Keratinocyte (primary cell): ENCODE data around the gene CHN2. TPM values are rescaled to one million over a fixed set of nuclear protein-coding genes. Genes with fewer than 3 reads are reported as not detected.

ENCODE experiments used
- DNase-seq: peaks from one replicate; pipeline ENCODE4 v3.0.0-alpha.2; 2011; ENCODE audit warnings: low read depth, missing footprints, low spot score
- FAIRE-seq: peaks from 2 replicates; lab custom pipeline; 2011; peaks lifted over from hg19 to GRCh38; lab: Jason Lieb, UNC
- H2AFZ ChIP-seq: 2 replicates; pipeline ENCODE4 v1.6.0; 2012; ENCODE audit warnings: low read length, control low read depth, inconsistent platforms; ENCODE audit not compliant: control insufficient read depth
- H3K27ac ChIP-seq: 2 replicates; pipeline ENCODE4 v1.5.1; 2011; ENCODE audit warnings: low read length; ENCODE audit not compliant: control insufficient read depth, insufficient read depth
- H3K27me3 ChIP-seq: 3 replicates; pipeline ENCODE4 v1.6.0; 2011; ENCODE audit warnings: low read length; ENCODE audit not compliant: control insufficient read depth, insufficient read depth; ENCODE audit errors: extremely low read depth
- H3K36me3 ChIP-seq, 2 experiments: 2 replicates in 1 of 2; 3 replicates in 1 of 2; pipeline ENCODE4 v1.5.1; 2011; ENCODE audit warnings: low read length in 2 of 2, mild to moderate bottlenecking in 1 of 2; ENCODE audit not compliant: control insufficient read depth in 2 of 2, insufficient read depth in 2 of 2; ENCODE audit errors: extremely low read depth in 1 of 2
- H3K4me1 ChIP-seq: 3 replicates; pipeline ENCODE4 v1.5.1; 2011; ENCODE audit warnings: low read length; ENCODE audit not compliant: control insufficient read depth, insufficient read depth; ENCODE audit errors: extremely low read depth
- H3K4me2 ChIP-seq: 3 replicates; pipeline ENCODE4 v1.6.0; 2011; ENCODE audit warnings: low read depth, low read length; ENCODE audit not compliant: control insufficient read depth, insufficient read depth; ENCODE audit errors: extremely low read depth
- H3K4me3 ChIP-seq, 3 experiments: fragments of 200-600 bp in 1 of 3; sonication (generic) in 1 of 3; 2 replicates in 2 of 3; 3 replicates in 1 of 3; pipeline ENCODE4 v1.5.1; 2011 to 2016; ENCODE audit warnings: low read length in 3 of 3, mild to moderate bottlenecking in 3 of 3, control low read depth in 2 of 3, inconsistent platforms in 1 of 3, low read depth in 1 of 3, mixed read lengths in 1 of 3, mixed run types in 1 of 3, moderate library complexity in 1 of 3; ENCODE audit not compliant: control insufficient read depth in 2 of 3, insufficient read depth in 2 of 3; ENCODE audit errors: extremely low read depth in 1 of 3
- H3K79me2 ChIP-seq: 2 replicates; pipeline ENCODE4 v1.6.0; 2012; ENCODE audit warnings: low read length; ENCODE audit not compliant: control insufficient read depth, insufficient read depth
- H3K9ac ChIP-seq: 3 replicates; pipeline ENCODE4 v1.6.0; 2011; ENCODE audit warnings: low read length; ENCODE audit not compliant: control insufficient read depth, insufficient read depth; ENCODE audit errors: extremely low read depth
- H3K9me1 ChIP-seq: 3 replicates; pipeline ENCODE4 v1.6.0; 2011; ENCODE audit warnings: low read length; ENCODE audit not compliant: control insufficient read depth, insufficient read depth; ENCODE audit errors: extremely low read depth
- H3K9me3 ChIP-seq: 2 replicates; pipeline ENCODE4 v1.5.1; 2012; ENCODE audit warnings: low read depth, low read length; ENCODE audit not compliant: control insufficient read depth
- H4K20me1 ChIP-seq: 3 replicates; pipeline ENCODE4 v1.6.0; 2011; ENCODE audit warnings: low read length; ENCODE audit not compliant: control insufficient read depth, insufficient read depth; ENCODE audit errors: extremely low read depth
- CTCF ChIP-seq, 3 experiments: IDR thresholded peaks in 1 of 3; conservative IDR thresholded peaks in 1 of 3; optimal IDR thresholded peaks in 1 of 3; 2 replicates in 2 of 3; 3 replicates in 1 of 3; pipeline versions ENCODE3 to v1.5.1; 2011; ENCODE audit warnings: low read length in 3 of 3, mild to moderate bottlenecking in 3 of 3, moderate library complexity in 2 of 3, control low read depth in 1 of 3, inconsistent platforms in 1 of 3; ENCODE audit not compliant: insufficient read depth in 2 of 3; ENCODE audit errors: extremely low read depth in 1 of 3
- EZH2 ChIP-seq: IDR thresholded peaks from one replicate; pipeline ENCODE4 v1.6.1; 2012; ENCODE audit warnings: inconsistent platforms, mild to moderate bottlenecking, low read length, moderate library complexity
- dilution Hi-C: fragments of 300-500 bp; cut with MboI; formaldehyde crosslinking; loops from one replicate; pipeline ENCODE4 v1.7.0; 2020; ENCODE audit warnings: low sequenced_read_pairs; ENCODE audit not compliant: extremely low pct_ligation_motif_present
- polyA plus RNA-seq, 5 experiments: library from polyadenylated mRNA; depleted of rRNA in 3 of 5; stranded (reverse) in 3 of 5; stranded (forward) in 1 of 5; unstranded in 1 of 5; fragments of >200 nt; gene quantifications; 1 replicate in 1 of 5; 2 replicates in 3 of 5; 3 replicates in 1 of 5; pipeline versions ENCODE4 v1.2.1 to v1.2.3, GENCODE V29; 2011 to 2012; ENCODE audit warnings: missing spikeins in 2 of 5, low read depth in 1 of 5, low replicate concordance in 1 of 5

CHN2 gene
- polyA plus RNA-seq, 1 donor (not counting 4 experiments of a cell fraction or from before 2014, with no cell fraction given) = 1.8 TPM

- no peak for DNase-seq
- no peaks in the 10 kb centered on the region for H3K9me1 ChIP-seq
- no peak overlapping the region for H3K27ac ChIP-seq
- H2AFZ ChIP-seq = no peak overlapping the region
- H4K20me1 ChIP-seq = no peaks in the 10 kb centered on the region
- H3K4me1 ChIP-seq = no peaks in the 10 kb centered on the region
- no peak for FAIRE-seq
- H3K36me3 ChIP-seq = no peaks in the 10 kb centered on the region
- no peak for TF ChIP-seq CTCF (optimal IDR thresholded peaks at IDR 0.05 in 1 of 3, IDR thresholded peaks at IDR 0.05 in 1 of 3, conservative IDR thresholded peaks at IDR 0.05 in 1 of 3; ENCODE audit: extremely low read depth in 1 of 3, insufficient read depth in 2 of 3, low read length in 3 of 3)
- TF ChIP-seq EZH2 = no peak
- no peak overlapping the region for H3K9ac ChIP-seq
- H3K4me3 ChIP-seq = no peak overlapping the region
- H3K9me3 ChIP-seq = no peaks in the 10 kb centered on the region
- no peak overlapping the region for H3K4me2 ChIP-seq
- no peaks in the 10 kb centered on the region for H3K79me2 ChIP-seq
- no peaks in the 10 kb centered on the region for H3K27me3 ChIP-seq
- dilution Hi-C loops = no loop called here
Measured at GRCh38 chr7:29249383-29249750, 54.8 kb downstream of the CHN2 start.

GRCh38 chr7:29249860-29250259, 55.3 kb downstream of the CHN2 start:
- no peaks in the 10 kb centered on the region for H4K20me1 ChIP-seq
- DNase-seq (no peak), FAIRE-seq (no peak)
- H3K4me3 ChIP-seq = no peak overlapping the region
- no peak overlapping the region for H3K9ac ChIP-seq
- no peaks in the 10 kb centered on the region for H3K79me2 ChIP-seq
- H2AFZ ChIP-seq = no peak overlapping the region
- TF ChIP-seq CTCF (optimal IDR thresholded peaks at IDR 0.05 in 1 of 3, IDR thresholded peaks at IDR 0.05 in 1 of 3, conservative IDR thresholded peaks at IDR 0.05 in 1 of 3; ENCODE audit: extremely low read depth in 1 of 3, insufficient read depth in 2 of 3, low read length in 3 of 3) (no peak), EZH2 (no peak)
- no peak overlapping the region for H3K27ac ChIP-seq
- H3K27me3 ChIP-seq = no peaks in the 10 kb centered on the region
- no peaks in the 10 kb centered on the region for H3K36me3 ChIP-seq
- H3K4me1 ChIP-seq = no peaks in the 10 kb centered on the region
- dilution Hi-C loops = no loop called here
- H3K9me3 ChIP-seq = no peaks in the 10 kb centered on the region
- H3K9me1 ChIP-seq = no peaks in the 10 kb centered on the region
- H3K4me2 ChIP-seq = no peak overlapping the region
